ENCODE data around the gene DPYD. TPM values are rescaled to one million over a fixed set of nuclear protein-coding genes. Genes with fewer than 3 reads are reported as not detected.

DPYD gene
- total and polyA plus RNA-seq, 4 experiments from 2014 or later = 49.7 to 58.4 (median 51.9) TPM

GRCh38 chr1:97875996-97876395, 44.8 kb downstream of the DPYD start:
- Mint-ChIP-seq H3K4me3 (no peak overlapping the region), H3K4me1 (peaks cover 14 to 29% (median 19%) of the 10 kb centered on the region in 4 donors), H3K27ac (no peak overlapping the region), H3K27me3 (no peaks in the 10 kb centered on the region), H3K36me3 (peaks cover 47 to 52% of the 10 kb centered on the region in 2 donors), H3K9me3 (peaks cover 0 to 2% (median 0%) of the 10 kb centered on the region in 8 donors)
- DNase-seq = no peak
- Histone ChIP-seq H3K36me3 (ENCODE audit: insufficient read depth, low read length) (peaks cover under 1% of the 10 kb centered on the region), H3K4me1 (ENCODE audit: insufficient read depth, low read length) (no peaks in the 10 kb centered on the region), H3K27me3 (ENCODE audit: insufficient read depth, low read length) (no peaks in the 10 kb centered on the region), H3K4me3 (ENCODE audit: low read length in 2 of 2) (no peak overlapping the region), H3K27ac (ENCODE audit: low read depth, low read length) (no peak overlapping the region), H3K9me3 (ENCODE audit: control insufficient read depth in 1 of 2, low read length in 2 of 2) (no peaks in the 10 kb centered on the region)
- intact Hi-C loops (cut with micrococcal nuclease) = no loop called here
- ChIA-PET POLR2A (ENCODE audit: partially characterized antibody) (no interaction called here), CTCF (ENCODE audit: partially characterized antibody) (no interaction called here)

- intact Hi-C loops (cut with micrococcal nuclease) = no loop called here
- Histone ChIP-seq H3K27ac (ENCODE audit: low read depth, low read length) (no peak overlapping the region), H3K4me1 (ENCODE audit: insufficient read depth, low read length) (no peaks in the 10 kb centered on the region), H3K4me3 (ENCODE audit: low read length in 2 of 2) (no peak overlapping the region), H3K9me3 (ENCODE audit: control insufficient read depth in 1 of 2, low read length in 2 of 2) (no peaks in the 10 kb centered on the region), H3K27me3 (ENCODE audit: insufficient read depth, low read length) (no peaks in the 10 kb centered on the region), H3K36me3 (ENCODE audit: insufficient read depth, low read length) (no peaks in the 10 kb centered on the region)
- CTCF ChIA-PET (ENCODE audit: partially characterized antibody) = no interaction called here
- peaks cover 13 to 25% (median 18%) of the 10 kb centered on the region in 4 donors for H3K4me1 Mint-ChIP-seq
- POLR2A ChIA-PET (ENCODE audit: partially characterized antibody) = no interaction called here
- no peak for DNase-seq
- peaks cover 45 to 48% of the 10 kb centered on the region in 2 donors for H3K36me3 Mint-ChIP-seq
- H3K27ac Mint-ChIP-seq = no peak overlapping the region
- H3K4me3 Mint-ChIP-seq = no peak overlapping the region
- peaks cover 2 to 18% (median 4%) of the 10 kb centered on the region in 8 donors for H3K9me3 Mint-ChIP-seq
- H3K27me3 Mint-ChIP-seq = no peaks in the 10 kb centered on the region
These were observed 50.2 kb downstream of the DPYD start for GRCh38 chr1:97870589-97870988.

GRCh38 chr1:97869441-97869840, 51.4 kb downstream of the DPYD start:
- Histone ChIP-seq H3K4me1 (ENCODE audit: insufficient read depth, low read length) (peaks cover 3% of the 10 kb centered on the region), H3K27me3 (ENCODE audit: insufficient read depth, low read length) (no peaks in the 10 kb centered on the region), H3K36me3 (ENCODE audit: insufficient read depth, low read length) (no peaks in the 10 kb centered on the region), H3K9me3 (ENCODE audit: control insufficient read depth in 1 of 2, low read length in 2 of 2) (no peaks in the 10 kb centered on the region), H3K4me3 (ENCODE audit: low read length in 2 of 2) (no peak overlapping the region), H3K27ac (ENCODE audit: low read depth, low read length) (no peak overlapping the region)
- Mint-ChIP-seq H3K27me3 (no peaks in the 10 kb centered on the region), H3K9me3 (peaks cover 2 to 18% (median 4%) of the 10 kb centered on the region in 8 donors), H3K36me3 (peaks cover 42 to 46% of the 10 kb centered on the region in 2 donors), H3K4me1 (peaks cover 18 to 37% (median 27%) of the 10 kb centered on the region in 4 donors), H3K27ac (no peak overlapping the region), H3K4me3 (no peak overlapping the region)
- CTCF ChIA-PET (ENCODE audit: partially characterized antibody) = interaction anchor here (1.2 kb wide), 1 partner anchor 21 kb away, joined by 3 read pairs; no protein-coding TSS in a partner anchor
- no peak for DNase-seq
- POLR2A ChIA-PET (ENCODE audit: partially characterized antibody) = no interaction called here
- intact Hi-C loops (cut with micrococcal nuclease) = no loop called here

- H3K4me3 Mint-ChIP-seq = no peak overlapping the region
- CTCF ChIA-PET (ENCODE audit: partially characterized antibody) = no interaction called here
- H3K4me1 Mint-ChIP-seq = peaks cover 22 to 37% (median 27%) of the 10 kb centered on the region in 4 donors
These were observed 53.7 kb downstream of the DPYD start for GRCh38 chr1:97867127-97867526.

GRCh38 chr1:97864615-97865014, 56.2 kb downstream of the DPYD start:
- Mint-ChIP-seq H3K36me3 (peaks cover 17 to 21% of the 10 kb centered on the region in 2 donors), H3K9me3 (peaks cover 0 to 18% (median 4%) of the 10 kb centered on the region in 8 donors), H3K27me3 (no peaks in the 10 kb centered on the region), H3K27ac (peak overlapping the region in 1 of 7 donors; percentile 65), H3K4me1 (peaks cover 21 to 34% (median 25%) of the 10 kb centered on the region in 4 donors), H3K4me3 (peak overlapping the region in 3 of 8 donors; percentile 3 to 16 (median 10))
- POLR2A ChIA-PET (ENCODE audit: partially characterized antibody) = no interaction called here
- Histone ChIP-seq H3K9me3 (ENCODE audit: control insufficient read depth in 1 of 2, low read length in 2 of 2) (no peaks in the 10 kb centered on the region), H3K27ac (ENCODE audit: low read depth, low read length) (no peak overlapping the region), H3K4me1 (ENCODE audit: insufficient read depth, low read length) (peaks cover 5% of the 10 kb centered on the region), H3K27me3 (ENCODE audit: insufficient read depth, low read length) (no peaks in the 10 kb centered on the region), H3K36me3 (ENCODE audit: insufficient read depth, low read length) (no peaks in the 10 kb centered on the region), H3K4me3 (ENCODE audit: low read length in 2 of 2) (no peak overlapping the region)
- DNase-seq = no peak
- CTCF ChIA-PET (ENCODE audit: partially characterized antibody) = no interaction called here
- intact Hi-C loops (cut with micrococcal nuclease) = loop anchor here (5.0 kb wide), 2 partner anchors 43 to 52 kb away; no protein-coding TSS in a partner anchor

More at GRCh38 chr1:97867127-97867526, 53.7 kb downstream of the DPYD start:
- H3K9me3 Mint-ChIP-seq = peaks cover 0 to 18% (median 4%) of the 10 kb centered on the region in 8 donors
- Histone ChIP-seq H3K9me3 (ENCODE audit: control insufficient read depth in 1 of 2, low read length in 2 of 2) (no peaks in the 10 kb centered on the region), H3K4me1 (ENCODE audit: insufficient read depth, low read length) (peaks cover 5% of the 10 kb centered on the region), H3K27me3 (ENCODE audit: insufficient read depth, low read length) (no peaks in the 10 kb centered on the region), H3K4me3 (ENCODE audit: low read length in 2 of 2) (no peak overlapping the region), H3K36me3 (ENCODE audit: insufficient read depth, low read length) (no peaks in the 10 kb centered on the region), H3K27ac (ENCODE audit: low read depth, low read length) (no peak overlapping the region)
- POLR2A ChIA-PET (ENCODE audit: partially characterized antibody) = no interaction called here
- H3K36me3 Mint-ChIP-seq = peaks cover 32 to 33% of the 10 kb centered on the region in 2 donors
- intact Hi-C loops (cut with micrococcal nuclease) = no loop called here
- no peak for DNase-seq
- no peaks in the 10 kb centered on the region for H3K27me3 Mint-ChIP-seq
- H3K27ac Mint-ChIP-seq = no peak overlapping the region

GRCh38 chr1:97853221-97853620, 67.6 kb downstream of the DPYD start:
- no peaks in the 10 kb centered on the region for H3K9me3 ChIP-seq (ENCODE audit: control insufficient read depth in 1 of 2, low read length in 2 of 2)
- CTCF ChIA-PET (ENCODE audit: partially characterized antibody) = no interaction called here

GRCh38 chr1:97849345-97850340, 71.2 kb downstream of the DPYD start:
- Histone ChIP-seq H3K4me1 (ENCODE audit: insufficient read depth, low read length) (no peaks in the 10 kb centered on the region), H3K4me3 (ENCODE audit: low read length in 2 of 2) (no peak overlapping the region), H3K9me3 (ENCODE audit: control insufficient read depth in 1 of 2, low read length in 2 of 2) (no peaks in the 10 kb centered on the region), H3K27me3 (ENCODE audit: insufficient read depth, low read length) (no peaks in the 10 kb centered on the region), H3K27ac (ENCODE audit: low read depth, low read length) (no peak overlapping the region), H3K36me3 (ENCODE audit: insufficient read depth, low read length) (peaks cover 4% of the 10 kb centered on the region)
- intact Hi-C loops (cut with micrococcal nuclease) = loop anchor here (2.0 to 10.0 kb wide), 2 partner anchors 55 to 71 kb away; partner anchors contain the start of gene DPYD
- no peak overlapping the region for H3K4me3 Mint-ChIP-seq
- peaks cover 10 to 38% (median 15%) of the 10 kb centered on the region in 4 donors for H3K4me1 Mint-ChIP-seq
- peaks cover 10 to 22% of the 10 kb centered on the region in 2 donors for H3K36me3 Mint-ChIP-seq
- POLR2A ChIA-PET (ENCODE audit: partially characterized antibody) = no interaction called here
- no peak overlapping the region for H3K27ac Mint-ChIP-seq
- H3K9me3 Mint-ChIP-seq = no peaks in the 10 kb centered on the region
- no peaks in the 10 kb centered on the region for H3K27me3 Mint-ChIP-seq
- DNase-seq = no peak
- CTCF ChIA-PET (ENCODE audit: partially characterized antibody) = no interaction called here

More at GRCh38 chr1:97853221-97853620, 67.6 kb downstream of the DPYD start:
- Histone ChIP-seq H3K4me1 (ENCODE audit: insufficient read depth, low read length) (no peaks in the 10 kb centered on the region), H3K27ac (ENCODE audit: low read depth, low read length) (no peak overlapping the region), H3K27me3 (ENCODE audit: insufficient read depth, low read length) (no peaks in the 10 kb centered on the region), H3K36me3 (ENCODE audit: insufficient read depth, low read length) (peaks cover 6% of the 10 kb centered on the region), H3K4me3 (ENCODE audit: low read length in 2 of 2) (no peak overlapping the region)
- Mint-ChIP-seq H3K27ac (no peak overlapping the region), H3K4me3 (no peak overlapping the region), H3K27me3 (no peaks in the 10 kb centered on the region), H3K36me3 (peaks cover 28 to 29% of the 10 kb centered on the region in 2 donors), H3K9me3 (no peaks in the 10 kb centered on the region), H3K4me1 (peaks cover 12 to 45% (median 21%) of the 10 kb centered on the region in 4 donors)
- POLR2A ChIA-PET (ENCODE audit: partially characterized antibody) = no interaction called here
- intact Hi-C loops (cut with micrococcal nuclease) = no loop called here
- no peak for DNase-seq

Measured in CD4-positive, alpha-beta memory T cell (primary cell).